Fibroblast of pulmonary artery (primary cell): ENCODE measurements around the gene DRAXIN.

Source experiments
- DNase-seq: peaks from one replicate; pipeline ENCODE4 v3.0.0-alpha.2; 2010; ENCODE audit warnings: low read depth
- H3K4me3 ChIP-seq: replicated peaks from 2 replicates; pipeline ENCODE4 v1.5.1; 2011; ENCODE audit warnings: low read depth, mild to moderate bottlenecking, control low read depth, low read length, moderate library complexity
- CTCF ChIP-seq: IDR thresholded peaks from 2 replicates; pipeline ENCODE4 v1.5.1; 2011; ENCODE audit warnings: mild to moderate bottlenecking, control low read depth, low read length, inconsistent platforms; ENCODE audit errors: missing control alignments

Gene DRAXIN

DNA sequence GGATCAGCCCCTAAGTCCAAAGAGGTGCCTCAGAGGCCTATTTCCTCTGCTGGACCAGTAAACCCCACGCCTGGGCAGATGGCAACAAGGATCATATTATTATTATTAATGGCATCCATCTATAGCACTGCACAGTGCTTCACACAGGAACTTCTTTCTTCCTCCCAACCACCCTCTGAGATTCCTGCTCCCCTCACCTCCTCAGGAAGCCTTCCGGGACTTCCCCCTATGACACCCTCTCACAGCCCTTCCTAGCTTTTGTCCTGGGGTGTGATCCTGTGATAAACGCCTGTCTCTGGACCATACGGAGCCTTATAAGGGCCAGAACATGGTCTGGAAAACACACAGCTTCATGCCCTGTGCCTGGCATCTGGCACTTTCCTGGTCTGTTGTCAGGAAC, 40.5 kb upstream of the DRAXIN start:
- no peak overlapping the region for H3K4me3 ChIP-seq
- no peak for DNase-seq
- TF ChIP-seq CTCF, result no peak

DNA sequence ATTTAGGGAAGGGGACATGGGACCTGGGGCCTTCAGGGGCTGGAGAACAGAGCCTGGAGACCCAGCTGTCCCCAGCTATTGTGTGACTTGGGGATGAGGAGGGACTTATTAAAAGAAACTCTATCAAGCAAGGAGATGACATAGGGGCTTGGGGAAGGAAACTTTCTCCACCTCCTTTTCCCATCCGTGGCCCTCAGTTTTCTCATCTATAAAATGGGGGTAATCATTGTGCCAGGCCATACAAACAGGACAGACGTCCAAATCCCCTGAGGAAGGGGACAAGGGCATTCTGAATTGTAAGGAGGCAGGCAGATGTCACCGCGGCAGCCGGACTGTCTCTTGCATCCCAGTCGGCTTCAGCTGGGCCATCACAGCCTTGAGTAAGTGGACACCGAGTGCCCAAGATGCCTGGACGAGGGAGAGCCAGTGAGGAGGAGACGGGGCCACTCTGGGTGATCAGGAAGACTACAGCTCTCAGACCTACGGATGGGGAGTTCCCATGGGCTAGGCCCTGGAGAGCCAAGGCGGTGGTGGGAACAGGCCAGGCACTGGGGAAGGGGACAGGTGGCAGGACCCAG, 39.2 kb upstream of the DRAXIN start:
- no peak for TF ChIP-seq CTCF
- no peak for DNase-seq
- H3K4me3 ChIP-seq, result no peak overlapping the region

DNA sequence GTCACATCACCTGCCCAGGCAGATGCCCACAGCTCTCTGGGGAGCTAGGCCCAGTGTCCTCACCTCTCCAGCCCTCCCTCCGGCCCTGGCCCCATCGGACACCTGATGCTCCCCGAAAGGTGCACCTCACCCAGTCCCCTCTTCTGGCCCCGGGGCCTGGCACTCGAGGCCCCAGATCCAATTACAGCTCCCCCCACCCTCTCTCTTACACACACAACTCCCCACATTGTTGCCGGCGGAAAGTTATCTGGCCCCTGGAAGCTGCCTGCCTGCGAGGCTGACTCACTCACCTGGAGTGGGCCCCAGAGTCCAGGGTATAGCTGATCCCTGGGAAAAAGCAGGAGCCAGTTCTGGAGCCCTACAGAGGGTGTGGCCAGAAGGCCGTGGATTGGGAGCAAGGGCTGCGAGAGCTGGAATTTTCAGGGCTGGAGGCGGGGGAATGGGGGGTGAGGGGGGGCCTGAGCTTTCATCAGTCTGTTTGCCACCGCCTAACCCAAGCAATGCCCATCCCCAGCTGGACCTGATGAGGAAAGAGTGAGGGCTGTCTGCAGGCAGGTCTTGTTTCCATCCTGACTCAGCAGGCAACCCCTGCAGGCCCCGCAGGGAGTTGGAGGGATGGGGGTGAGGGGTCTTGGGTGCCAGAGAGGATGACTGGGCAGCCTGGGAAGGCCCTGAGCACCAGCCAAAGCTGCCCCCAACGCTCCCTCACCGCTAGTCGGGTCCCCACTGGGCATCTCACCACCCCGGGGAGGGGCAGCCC, 38.2 kb upstream of the DRAXIN start:
- no peak overlapping the region for H3K4me3 ChIP-seq
- no peak for DNase-seq
- no peak for TF ChIP-seq CTCF

GRCh38 chr1:11653861-11654136, 37.7 kb upstream of the DRAXIN start:
- no peak for DNase-seq
- H3K4me3 ChIP-seq, result no peak overlapping the region

GRCh38 chr1:11654137-11654938, 37.2 kb upstream of the DRAXIN start, which contains the start of the genes FBXO2 and FBXO44:
Gene FBXO2, minus strand, starts transcription at chr1:11654429. Its CDS starts 89 bp downstream, at chr1:11654340.
Gene FBXO44, plus strand, starts transcription at chr1:11654877. Its CDS starts 959 bp downstream, at chr1:11655836.
- TF ChIP-seq CTCF, result no peak
- H3K4me3 ChIP-seq, result peak within 1 kb of the TSS; percentile 59
- DNase-seq, result no peak

More at GRCh38 chr1:11653861-11654136, 37.7 kb upstream of the DRAXIN start:
- TF ChIP-seq CTCF, result no peak

DNA sequence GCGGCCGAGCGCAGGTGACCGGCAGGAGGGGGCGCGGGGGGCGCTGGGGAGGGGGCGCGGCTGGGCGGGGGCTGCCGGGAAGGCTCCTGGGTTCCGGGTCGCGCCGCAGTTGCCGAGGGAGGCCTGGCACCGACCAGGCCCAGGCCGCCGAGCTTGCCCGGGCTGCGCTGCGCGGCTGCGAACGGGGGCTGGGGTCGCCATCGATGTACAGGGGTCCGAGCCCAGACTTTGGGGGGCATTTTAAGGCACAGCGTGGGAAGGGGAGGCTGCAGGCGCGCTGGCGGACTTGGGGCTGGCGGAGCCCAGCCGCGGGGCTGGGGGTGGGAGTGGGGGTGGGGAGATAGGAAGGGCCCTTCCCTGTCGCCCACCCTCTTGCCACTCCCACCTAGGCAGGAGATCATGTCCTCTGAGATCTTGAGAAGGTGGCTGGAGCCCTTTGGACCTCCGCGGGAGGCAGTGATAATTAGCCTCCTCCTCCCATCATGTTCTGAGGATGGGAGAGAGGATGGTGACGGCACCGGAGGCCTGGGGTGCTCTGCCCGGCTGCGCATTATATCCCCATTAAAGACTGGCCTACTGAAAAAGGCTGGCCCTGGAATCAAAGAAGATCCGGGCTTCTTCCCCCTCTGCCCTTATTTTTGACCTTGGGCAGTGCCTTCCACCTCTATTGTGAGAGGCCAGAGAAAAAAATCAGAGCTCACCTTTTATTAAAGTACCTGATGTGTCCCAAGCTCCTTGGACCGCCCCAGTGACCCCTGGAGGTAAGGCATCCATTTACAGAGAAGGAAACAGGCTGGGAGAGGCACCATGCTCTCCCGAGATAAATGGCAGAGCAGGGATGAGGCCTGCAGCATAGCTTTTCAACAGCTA, 36.3 kb upstream of the DRAXIN start:
- DNase-seq, result no peak
- TF ChIP-seq CTCF, result no peak
- peak overlapping the region; percentile 59 for H3K4me3 ChIP-seq
